GM21717 (cell line): ENCODE data around the gene CDK5R1.

ENCODE experiments used
- ATAC-seq: cut with Tn5 transposase; IDR thresholded peaks from one replicate; pipeline ENCODE4 v1.9.1; 2021; ENCODE audit warnings: mild to moderate bottlenecking, moderate library complexity; ENCODE audit not compliant: unreplicated experiment

Gene CDK5R1

GRCh38 chr17:32470405-32471167, 16.2 kb upstream of the CDK5R1 start:
- no peak for ATAC-seq

GRCh38 chr17:32471652-32472051, 15.1 kb upstream of the CDK5R1 start:
- no peak for ATAC-seq

GRCh38 chr17:32475258-32475657, 11.5 kb upstream of the CDK5R1 start:
- ATAC-seq = no peak

- no peak for ATAC-seq
These were observed 9.6 kb upstream of the CDK5R1 start for GRCh38 chr17:32477220-32477619.

GRCh38 chr17:32479074-32479617, 7.6 kb upstream of the CDK5R1 start:
- no peak for ATAC-seq

- no peak for ATAC-seq
These were observed 5.6 kb upstream of the CDK5R1 start for GRCh38 chr17:32481193-32481592.

GRCh38 chr17:32482568-32483320, 4.0 kb upstream of the CDK5R1 start:
- no peak for ATAC-seq

GRCh38 chr17:32483451-32484019, 3.3 kb upstream of the CDK5R1 start:
- no peak for ATAC-seq

- ATAC-seq = no peak
These were observed 2.7 kb upstream of the CDK5R1 start for GRCh38 chr17:32484041-32484461.

- no peak for ATAC-seq
These were observed 2.2 kb upstream of the CDK5R1 start for GRCh38 chr17:32484628-32485027.

GRCh38 chr17:32485261-32486110, 1.3 kb upstream of the CDK5R1 start:
- ATAC-seq = no peak

GRCh38 chr17:32486111-32486700, 587 bp upstream of the CDK5R1 start:
- ATAC-seq = peak; percentile 38

GRCh38 chr17:32487473-32488176, 832 bp downstream of the CDK5R1 start:
- ATAC-seq = no peak

- ATAC-seq = no peak
These were observed 1.4 kb downstream of the CDK5R1 start for GRCh38 chr17:32488177-32488542.

GRCh38 chr17:32488604-32489180, 1.9 kb downstream of the CDK5R1 start:
- no peak for ATAC-seq

- no peak for ATAC-seq
These were observed 2.7 kb downstream of the CDK5R1 start for GRCh38 chr17:32489320-32490100.

GRCh38 chr17:32490101-32490482, 3.3 kb downstream of the CDK5R1 start:
- ATAC-seq = no peak

GRCh38 chr17:32491371-32492263, 4.8 kb downstream of the CDK5R1 start:
- ATAC-seq = no peak
